Posterior vena cava (tissue), 2 donors: Measurements from ENCODE around the gene TPI1. TPM values are rescaled to one million over a fixed set of nuclear protein-coding genes. Genes with fewer than 3 reads are reported as not detected.

ENCODE experiments used
- DNase-seq: peaks from one replicate; pipeline ENCODE4 v3.0.0-alpha.2; 2020; ENCODE audit warnings: low spot score
- intact Hi-C, 2 donors: fragments of 100-400 bp; cut with DNase I; formaldehyde crosslinking; loops; one replicate each; pipeline versions ENCODE4 v1.14.1 to v1.14.2; 2022 to 2023
- total RNA-seq, 2 donors: library from RNA; stranded (reverse); fragmentation: NEBNext Ultra II Directional; extraction: Animal tissue kit (Norgen Biotek cat#: 25700); gene quantifications; one replicate each; pipeline ENCODE4 v1.2.1, GENCODE V29; 2021
- donor health status: DM: yes; HTN: yes; CAD: no.
- donor health status: DM: yes; HTN: yes; CAD: no.

The TPI1 gene
- total RNA-seq, 2 donors from 2014 or later = 303 to 366 TPM

GRCh38 chr12:6840761-6841515 is 26.4 kb upstream of the TPI1 start, which contains the start of gene GNB3:
TSS of gene GNB3 (plus strand) at chr12:6840925. CDS start at chr12:6841288, 363 bp downstream.
- intact Hi-C loops = no loop called here
- DNase-seq = no peak

- DNase-seq = no peak
- intact Hi-C loops = no loop called here
These were observed 25.3 kb upstream of the TPI1 start for GRCh38 chr12:6842075-6842474.

- intact Hi-C loops = no loop called here
- DNase-seq = no peak
These were observed 24.0 kb upstream of the TPI1 start for GRCh38 chr12:6843118-6843902.

- intact Hi-C loops = no loop called here
- no peak for DNase-seq
These were observed 21.9 kb upstream of the TPI1 start for GRCh38 chr12:6845395-6845794.

- DNase-seq = no peak
- intact Hi-C loops = no loop called here
These were observed 20.9 kb upstream of the TPI1 start for GRCh38 chr12:6846316-6846869.

- intact Hi-C loops = no loop called here
- DNase-seq = no peak
These were observed 19.7 kb upstream of the TPI1 start for GRCh38 chr12:6847676-6848075.

GRCh38 chr12:6849427-6849826 is 17.9 kb upstream of the TPI1 start:
- intact Hi-C loops = no loop called here
- DNase-seq = no peak

- no peak for DNase-seq
- intact Hi-C loops = no loop called here
These were observed 17.3 kb upstream of the TPI1 start for GRCh38 chr12:6849976-6850560.

GRCh38 chr12:6850796-6851152 is 16.6 kb upstream of the TPI1 start:
- intact Hi-C loops = no loop called here
- DNase-seq = no peak

- DNase-seq = peak; percentile 98
- intact Hi-C loops = no loop called here
These were observed 16.0 kb upstream of the TPI1 start, which contains the start of gene CDCA3 for GRCh38 chr12:6851153-6851920. TSS of gene CDCA3 (minus strand) at chr12:6851286. CDS start at chr12:6850952, 334 bp downstream.

GRCh38 chr12:6851921-6852650 is 15.2 kb upstream of the TPI1 start, which contains the start of gene USP5:
TSS of gene USP5 (plus strand) at chr12:6852150. CDS start at chr12:6852180, 30 bp downstream.
- intact Hi-C loops = no loop called here
- peak; percentile 100 for DNase-seq

- no peak for DNase-seq
- intact Hi-C loops = no loop called here
These were observed 14.5 kb upstream of the TPI1 start for GRCh38 chr12:6852651-6853354.

GRCh38 chr12:6853626-6854025 is 13.7 kb upstream of the TPI1 start:
- intact Hi-C loops = no loop called here
- no peak for DNase-seq

- intact Hi-C loops = no loop called here
- DNase-seq = no peak
These were observed 13.3 kb upstream of the TPI1 start for GRCh38 chr12:6854036-6854435.

GRCh38 chr12:6855322-6855721 is 12.0 kb upstream of the TPI1 start:
- intact Hi-C loops = no loop called here
- DNase-seq = no peak

GRCh38 chr12:6858799-6859198 is 8.5 kb upstream of the TPI1 start:
- DNase-seq = no peak

GRCh38 chr12:6860116-6860515 is 7.2 kb upstream of the TPI1 start:
- intact Hi-C loops = no loop called here
- DNase-seq = no peak

More at GRCh38 chr12:6858799-6859198, 8.5 kb upstream of the TPI1 start:
- intact Hi-C loops = no loop called here

- intact Hi-C loops = no loop called here
- peak; percentile 62 for DNase-seq
These were observed 6.4 kb upstream of the TPI1 start for GRCh38 chr12:6860942-6861341.
